ENCODE measurements around the gene TSHZ1.

The TSHZ1 gene

DNA sequence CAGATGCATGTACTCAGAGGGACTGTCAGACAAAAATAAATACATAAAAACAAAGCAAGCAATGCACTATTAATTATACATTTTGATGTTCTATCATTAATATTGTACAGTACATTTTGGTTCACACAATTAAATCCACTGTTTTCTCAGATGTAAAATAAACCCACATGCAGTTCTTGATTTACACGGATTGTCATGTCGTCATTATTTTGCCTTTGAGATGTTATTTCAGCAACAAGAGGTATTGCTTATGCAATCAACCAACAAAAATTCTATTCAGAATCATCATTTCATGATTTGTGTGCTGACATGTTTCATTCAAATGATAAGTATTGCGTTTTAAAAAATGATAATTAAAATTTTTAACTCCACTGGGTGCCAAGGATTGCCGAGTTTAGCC is 79.2 kb downstream of the TSHZ1 start:
- H3K4me1 ChIP-seq (ENCODE audit: control insufficient read depth, low read depth, low read length): peaks cover 4% of the 10 kb centered on the region
- no peaks in the 10 kb centered on the region for H3K9me3 ChIP-seq (ENCODE audit: control insufficient read depth, low read depth, low read length)
- H3K27ac ChIP-seq (ENCODE audit: low read length): no peak overlapping the region
- no peaks in the 10 kb centered on the region for H3K27me3 ChIP-seq (ENCODE audit: control insufficient read depth, insufficient read depth, low read length)
- no peaks in the 10 kb centered on the region for H3K36me3 ChIP-seq (ENCODE audit: control insufficient read depth, low read depth, low read length)
- no peak overlapping the region for H3K4me3 ChIP-seq (ENCODE audit: low read length)
- no peak overlapping the region for H3K9ac ChIP-seq (ENCODE audit: low read length)

DNA sequence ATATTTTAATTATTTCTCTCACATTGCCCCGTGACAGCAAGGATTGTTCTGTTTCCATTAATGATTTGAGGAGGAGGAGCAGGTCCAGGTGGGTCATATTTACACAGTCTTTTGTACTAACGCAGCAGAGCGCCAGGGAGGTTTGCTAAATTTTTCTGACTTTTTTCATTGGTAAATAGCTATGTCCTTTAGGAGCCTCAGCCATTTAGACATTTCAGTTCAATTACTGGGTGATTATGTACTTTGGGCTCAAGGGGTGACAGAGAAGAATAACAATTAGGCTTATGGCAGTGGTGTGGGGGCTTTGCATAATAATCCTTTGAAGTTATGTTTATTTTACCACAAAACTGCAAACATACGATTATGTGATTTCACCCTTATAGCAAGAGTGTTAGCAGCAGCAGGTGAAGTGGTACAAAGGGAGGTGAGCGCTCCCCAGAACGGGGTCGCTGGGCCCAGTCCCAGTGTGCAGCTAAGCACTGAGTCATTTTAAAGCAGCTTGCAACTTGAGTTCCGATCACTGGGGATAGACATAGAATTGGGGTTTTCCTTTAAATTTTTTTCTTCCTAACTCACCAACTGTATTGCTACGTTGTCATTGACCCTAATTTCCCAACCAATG is 80.3 kb downstream of the TSHZ1 start:
- Histone ChIP-seq H3K27me3 (ENCODE audit: control insufficient read depth, insufficient read depth, low read length) (no peaks in the 10 kb centered on the region), H3K9me3 (ENCODE audit: control insufficient read depth, low read depth, low read length) (no peaks in the 10 kb centered on the region), H3K4me3 (ENCODE audit: low read length) (no peak overlapping the region), H3K36me3 (ENCODE audit: control insufficient read depth, low read depth, low read length) (no peaks in the 10 kb centered on the region), H3K27ac (ENCODE audit: low read length) (no peak overlapping the region), H3K9ac (ENCODE audit: low read length) (no peak overlapping the region), H3K4me1 (ENCODE audit: control insufficient read depth, low read depth, low read length) (peaks cover 4% of the 10 kb centered on the region)

DNA sequence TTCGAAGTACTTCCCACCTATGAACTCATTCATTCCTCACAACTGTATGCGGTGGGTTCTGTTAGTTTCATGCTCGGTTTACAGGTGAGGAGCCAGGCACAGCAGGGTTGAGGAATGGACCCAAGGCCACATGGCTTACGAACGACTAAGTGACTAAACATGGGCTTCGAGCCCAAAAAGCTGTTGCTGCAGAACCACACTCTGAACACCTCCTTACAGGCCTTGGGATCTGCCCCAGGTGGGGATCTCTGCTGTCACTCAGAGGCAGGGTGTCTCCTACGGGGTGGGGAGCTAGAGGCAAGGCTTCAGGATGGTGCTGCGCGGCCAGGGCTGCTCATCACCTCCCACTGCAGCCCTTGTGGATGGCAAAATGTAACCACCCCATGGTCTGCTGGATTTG is 80.9 kb downstream of the TSHZ1 start:
- no peak overlapping the region for H3K9ac ChIP-seq (ENCODE audit: low read length)
- H3K36me3 ChIP-seq (ENCODE audit: control insufficient read depth, low read depth, low read length): no peaks in the 10 kb centered on the region
- H3K27ac ChIP-seq (ENCODE audit: low read length): no peak overlapping the region
- no peaks in the 10 kb centered on the region for H3K9me3 ChIP-seq (ENCODE audit: control insufficient read depth, low read depth, low read length)
- H3K4me1 ChIP-seq (ENCODE audit: control insufficient read depth, low read depth, low read length): peaks cover 4% of the 10 kb centered on the region
- H3K27me3 ChIP-seq (ENCODE audit: control insufficient read depth, insufficient read depth, low read length): no peaks in the 10 kb centered on the region
- H3K4me3 ChIP-seq (ENCODE audit: low read length): no peak overlapping the region

DNA sequence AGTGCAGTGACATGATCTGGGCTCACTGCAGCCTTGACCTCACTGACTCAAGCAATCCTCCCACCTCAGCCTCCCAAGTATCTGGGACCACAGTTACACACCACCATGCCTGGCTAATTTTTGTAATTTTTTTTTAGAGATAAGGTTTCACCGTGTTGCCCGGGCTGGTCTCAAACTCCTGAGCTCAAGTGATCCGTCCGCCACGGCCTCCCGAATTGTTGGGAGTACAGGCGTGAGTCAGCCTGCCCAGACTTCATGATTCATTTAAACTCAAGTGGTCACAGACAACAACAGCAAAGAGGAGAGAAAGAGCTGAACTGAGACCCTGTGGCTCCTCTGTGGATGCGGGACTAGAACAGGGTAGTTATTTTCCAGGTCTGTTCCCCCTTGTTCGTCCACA is 83.0 kb downstream of the TSHZ1 start:
- Histone ChIP-seq H3K4me3 (ENCODE audit: low read length) (no peak overlapping the region), H3K9me3 (ENCODE audit: control insufficient read depth, low read depth, low read length) (no peaks in the 10 kb centered on the region), H3K27me3 (ENCODE audit: control insufficient read depth, insufficient read depth, low read length) (no peaks in the 10 kb centered on the region), H3K36me3 (ENCODE audit: control insufficient read depth, low read depth, low read length) (no peaks in the 10 kb centered on the region), H3K4me1 (ENCODE audit: control insufficient read depth, low read depth, low read length) (peaks cover 3% of the 10 kb centered on the region), H3K9ac (ENCODE audit: low read length) (no peak overlapping the region), H3K27ac (ENCODE audit: low read length) (no peak overlapping the region)

DNA sequence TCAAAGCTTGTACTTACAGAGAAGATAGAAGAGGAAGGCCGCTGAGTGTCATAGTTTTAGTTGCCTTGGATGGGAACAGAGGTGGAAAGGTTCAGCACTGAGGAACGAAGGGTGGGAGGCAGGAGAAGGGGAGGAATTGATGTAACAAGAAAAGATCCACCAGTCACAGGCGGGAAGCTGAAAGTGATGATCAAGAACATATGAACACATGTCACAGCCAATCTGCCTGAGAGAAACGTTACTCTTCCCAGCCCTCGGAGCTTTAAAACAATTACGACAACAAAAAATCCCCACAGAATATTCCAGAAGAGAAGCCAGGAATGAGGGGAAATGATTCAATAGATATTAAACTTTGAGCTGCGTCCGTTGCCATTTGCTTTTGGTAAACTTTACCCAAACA is 87.1 kb downstream of the TSHZ1 start:
- no peaks in the 10 kb centered on the region for H3K9me3 ChIP-seq (ENCODE audit: control insufficient read depth, low read depth, low read length)
- no peaks in the 10 kb centered on the region for H3K27me3 ChIP-seq (ENCODE audit: control insufficient read depth, insufficient read depth, low read length)
- H3K9ac ChIP-seq (ENCODE audit: low read length): no peak overlapping the region
- H3K27ac ChIP-seq (ENCODE audit: low read length): no peak overlapping the region
- H3K4me3 ChIP-seq (ENCODE audit: low read length): no peak overlapping the region
- H3K36me3 ChIP-seq (ENCODE audit: control insufficient read depth, low read depth, low read length): no peaks in the 10 kb centered on the region
- no peaks in the 10 kb centered on the region for H3K4me1 ChIP-seq (ENCODE audit: control insufficient read depth, low read depth, low read length)

DNA sequence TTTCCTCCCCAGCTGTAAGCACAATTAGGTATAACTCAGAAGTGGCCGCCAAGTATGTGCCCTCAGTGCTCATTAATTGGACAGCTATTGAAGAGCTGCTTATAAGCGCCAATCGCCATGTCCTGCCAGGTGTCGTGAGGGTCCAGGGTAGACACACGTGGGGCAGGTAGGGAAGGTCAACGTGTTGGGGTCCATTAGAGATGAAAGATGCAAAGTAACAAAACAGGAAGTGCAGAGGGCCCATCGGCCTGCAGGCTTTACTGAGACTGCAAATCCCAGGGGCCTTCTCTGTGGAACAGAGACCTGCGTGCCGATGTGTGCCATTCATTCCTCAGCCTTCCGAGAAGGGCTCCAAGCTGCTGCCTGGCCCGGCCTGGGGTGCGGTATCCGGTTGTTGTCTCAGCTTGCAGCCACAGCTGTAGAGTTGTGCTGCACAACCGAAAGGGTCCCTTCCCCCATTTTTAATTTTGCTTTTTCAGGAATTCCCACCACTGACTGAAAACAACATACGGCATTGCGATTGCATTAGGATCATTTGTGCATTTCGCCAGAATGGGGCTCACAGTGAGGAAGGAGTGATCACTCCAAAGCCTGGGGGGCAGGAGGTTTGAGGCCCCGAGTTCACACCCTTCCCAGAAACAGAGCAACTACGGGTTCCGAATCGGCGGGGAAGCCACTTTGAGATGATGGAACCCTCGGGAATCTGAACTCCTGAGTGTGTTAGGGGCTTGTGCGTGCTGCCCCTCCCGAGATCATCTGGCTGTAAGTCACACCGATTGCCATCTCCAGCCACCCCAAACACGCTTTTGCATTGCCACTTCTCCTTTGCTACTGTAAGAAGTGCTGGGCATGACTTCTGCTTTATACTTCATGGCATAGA is 94.3 kb downstream of the TSHZ1 start:
- Histone ChIP-seq H3K27me3 (ENCODE audit: control insufficient read depth, insufficient read depth, low read length) (no peaks in the 10 kb centered on the region), H3K9me3 (ENCODE audit: control insufficient read depth, low read depth, low read length) (no peaks in the 10 kb centered on the region), H3K9ac (ENCODE audit: low read length) (no peak overlapping the region), H3K36me3 (ENCODE audit: control insufficient read depth, low read depth, low read length) (no peaks in the 10 kb centered on the region), H3K4me3 (ENCODE audit: low read length) (no peak overlapping the region), H3K4me1 (ENCODE audit: control insufficient read depth, low read depth, low read length) (no peaks in the 10 kb centered on the region), H3K27ac (ENCODE audit: low read length) (no peak overlapping the region)

DNA sequence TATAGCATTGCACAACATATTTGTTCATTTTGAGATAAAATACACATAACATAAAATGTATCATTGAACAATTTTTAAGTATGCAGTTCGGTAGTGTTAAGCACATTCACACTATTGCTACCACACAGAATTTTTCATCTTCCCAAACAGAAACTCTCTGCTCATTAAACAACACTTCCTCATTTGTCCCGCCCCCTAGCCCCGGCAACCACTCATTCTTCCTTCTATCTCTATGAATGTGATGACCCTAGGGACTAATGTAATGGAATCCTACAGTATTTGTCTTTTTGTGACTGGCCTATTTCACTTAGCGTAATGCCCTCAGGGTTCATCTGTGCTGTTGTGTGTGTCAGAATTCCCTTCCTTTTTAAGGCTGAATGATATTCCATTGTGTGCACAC is 95.4 kb downstream of the TSHZ1 start:
- H3K9me3 ChIP-seq (ENCODE audit: control insufficient read depth, low read depth, low read length): no peaks in the 10 kb centered on the region
- H3K27me3 ChIP-seq (ENCODE audit: control insufficient read depth, insufficient read depth, low read length): no peaks in the 10 kb centered on the region
- H3K9ac ChIP-seq (ENCODE audit: low read length): no peak overlapping the region
- H3K4me1 ChIP-seq (ENCODE audit: control insufficient read depth, low read depth, low read length): no peaks in the 10 kb centered on the region
- no peaks in the 10 kb centered on the region for H3K36me3 ChIP-seq (ENCODE audit: control insufficient read depth, low read depth, low read length)
- no peak overlapping the region for H3K27ac ChIP-seq (ENCODE audit: low read length)
- no peak overlapping the region for H3K4me3 ChIP-seq (ENCODE audit: low read length)

DNA sequence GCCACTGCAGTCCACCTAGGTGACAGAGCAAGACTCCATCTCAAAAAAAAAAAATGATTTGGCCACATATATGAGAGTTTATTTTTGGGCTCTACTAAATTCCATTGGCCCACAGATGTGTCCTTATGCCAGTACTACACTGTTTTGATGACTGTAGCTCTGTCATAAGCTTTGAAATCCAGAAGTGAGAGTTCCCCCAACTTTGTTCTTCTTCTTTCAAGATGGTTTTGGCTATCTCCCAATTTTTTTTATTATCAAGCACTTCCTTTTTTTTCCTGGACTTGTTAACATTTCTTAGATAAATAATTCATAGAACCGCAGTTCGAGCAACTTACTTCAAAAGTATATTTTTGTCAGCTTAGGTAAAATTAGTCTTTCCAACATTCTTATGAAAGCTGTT is 96.9 kb downstream of the TSHZ1 start:
- H3K27ac ChIP-seq (ENCODE audit: low read length): no peak overlapping the region
- no peak overlapping the region for H3K4me3 ChIP-seq (ENCODE audit: low read length)
- no peaks in the 10 kb centered on the region for H3K27me3 ChIP-seq (ENCODE audit: control insufficient read depth, insufficient read depth, low read length)
- H3K4me1 ChIP-seq (ENCODE audit: control insufficient read depth, low read depth, low read length): no peaks in the 10 kb centered on the region
- H3K9ac ChIP-seq (ENCODE audit: low read length): no peak overlapping the region
- H3K36me3 ChIP-seq (ENCODE audit: control insufficient read depth, low read depth, low read length): no peaks in the 10 kb centered on the region
- no peaks in the 10 kb centered on the region for H3K9me3 ChIP-seq (ENCODE audit: control insufficient read depth, low read depth, low read length)

DNA sequence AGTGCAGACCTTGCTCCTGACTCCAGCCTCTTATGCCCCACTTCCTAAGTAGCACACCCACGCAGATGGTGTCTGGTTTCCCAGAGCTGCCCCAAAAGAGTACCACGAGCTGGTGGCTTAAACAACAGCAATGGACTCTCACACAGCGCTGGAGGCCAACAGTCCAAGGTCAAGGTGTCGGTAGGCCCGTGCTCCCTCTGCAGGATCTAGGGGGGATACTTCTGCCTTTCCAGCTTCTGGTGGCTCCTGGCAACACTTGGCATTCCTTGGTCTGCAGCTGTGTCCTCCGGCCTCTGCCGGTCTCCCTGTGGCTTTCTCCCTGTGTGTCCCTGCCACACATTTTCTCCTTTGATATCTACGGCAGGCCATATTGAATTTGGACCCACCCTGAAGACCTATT is 99.0 kb downstream of the TSHZ1 start:
- Histone ChIP-seq H3K4me3 (ENCODE audit: low read length) (no peak overlapping the region), H3K9ac (ENCODE audit: low read length) (no peak overlapping the region), H3K36me3 (ENCODE audit: control insufficient read depth, low read depth, low read length) (no peaks in the 10 kb centered on the region), H3K4me1 (ENCODE audit: control insufficient read depth, low read depth, low read length) (no peaks in the 10 kb centered on the region), H3K27me3 (ENCODE audit: control insufficient read depth, insufficient read depth, low read length) (no peaks in the 10 kb centered on the region), H3K27ac (ENCODE audit: low read length) (no peak overlapping the region), H3K9me3 (ENCODE audit: control insufficient read depth, low read depth, low read length) (no peaks in the 10 kb centered on the region)

DNA sequence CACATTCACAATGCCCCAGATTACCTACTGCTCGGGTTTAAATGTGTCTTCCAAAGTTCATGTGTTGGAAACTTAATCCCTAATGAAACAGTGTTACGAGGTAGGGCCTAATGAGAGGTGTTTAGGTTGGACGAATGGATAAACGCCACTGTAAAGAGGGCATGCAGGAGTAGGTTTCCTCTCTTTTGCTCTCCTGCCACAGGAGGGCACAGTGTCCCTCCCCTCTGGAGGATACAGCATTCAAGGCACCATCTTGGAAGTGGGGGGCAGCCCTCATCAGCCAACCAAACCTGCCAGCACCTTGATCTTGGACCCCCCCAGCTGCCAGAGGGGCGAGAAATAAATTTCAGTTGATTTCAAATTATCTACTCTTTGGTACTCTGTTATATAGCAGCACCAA is 103.5 kb downstream of the TSHZ1 start:
- Histone ChIP-seq H3K9me3 (ENCODE audit: control insufficient read depth, low read depth, low read length) (no peaks in the 10 kb centered on the region), H3K27me3 (ENCODE audit: control insufficient read depth, insufficient read depth, low read length) (no peaks in the 10 kb centered on the region), H3K4me1 (ENCODE audit: control insufficient read depth, low read depth, low read length) (no peaks in the 10 kb centered on the region), H3K36me3 (ENCODE audit: control insufficient read depth, low read depth, low read length) (no peaks in the 10 kb centered on the region), H3K4me3 (ENCODE audit: low read length) (no peak overlapping the region), H3K27ac (ENCODE audit: low read length) (no peak overlapping the region), H3K9ac (ENCODE audit: low read length) (no peak overlapping the region)

DNA sequence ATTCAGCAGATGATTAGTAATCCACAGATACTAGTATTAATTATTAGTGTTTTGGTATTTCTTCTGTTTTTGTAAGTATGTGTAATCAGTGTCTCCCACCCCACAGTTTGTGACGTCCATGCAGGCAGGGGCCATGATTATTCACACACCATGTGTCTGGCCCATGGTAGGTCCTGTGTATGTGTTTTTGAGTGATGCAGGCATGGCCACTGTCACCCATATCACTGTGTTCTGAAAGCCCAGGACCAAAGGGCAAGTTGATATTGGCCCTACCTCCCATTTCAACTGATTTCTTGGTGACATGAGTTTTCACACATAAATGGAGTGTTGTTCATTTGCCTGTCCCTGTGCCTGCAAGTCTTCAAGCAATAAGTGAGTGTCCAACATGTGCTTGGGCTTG is 104.0 kb downstream of the TSHZ1 start:
- H3K27ac ChIP-seq (ENCODE audit: low read length): no peak overlapping the region
- no peaks in the 10 kb centered on the region for H3K4me1 ChIP-seq (ENCODE audit: control insufficient read depth, low read depth, low read length)
- no peaks in the 10 kb centered on the region for H3K27me3 ChIP-seq (ENCODE audit: control insufficient read depth, insufficient read depth, low read length)
- no peak overlapping the region for H3K9ac ChIP-seq (ENCODE audit: low read length)
- H3K9me3 ChIP-seq (ENCODE audit: control insufficient read depth, low read depth, low read length): no peaks in the 10 kb centered on the region
- no peak overlapping the region for H3K4me3 ChIP-seq (ENCODE audit: low read length)
- no peaks in the 10 kb centered on the region for H3K36me3 ChIP-seq (ENCODE audit: control insufficient read depth, low read depth, low read length)

DNA sequence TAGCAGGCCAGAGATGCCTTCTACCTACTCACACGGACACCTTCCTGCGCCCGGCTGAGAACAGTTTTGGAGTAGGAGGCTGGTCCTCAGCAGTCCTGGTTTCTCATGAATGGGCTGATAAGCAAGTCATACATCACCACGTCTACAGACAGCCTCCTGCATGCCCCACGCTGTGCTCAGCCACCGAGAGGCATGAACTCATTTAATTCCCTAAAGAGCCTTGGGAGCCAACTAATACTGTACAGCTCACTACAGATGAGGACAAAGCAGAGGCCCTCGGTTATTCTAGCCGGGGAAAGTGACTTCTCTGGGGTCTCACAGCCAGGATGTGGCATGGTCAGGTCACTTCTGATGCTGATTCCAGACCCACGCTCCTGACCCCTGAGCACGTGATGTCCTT is 105.6 kb downstream of the TSHZ1 start:
- Histone ChIP-seq H3K4me3 (ENCODE audit: low read length) (no peak overlapping the region), H3K27me3 (ENCODE audit: control insufficient read depth, insufficient read depth, low read length) (no peaks in the 10 kb centered on the region), H3K36me3 (ENCODE audit: control insufficient read depth, low read depth, low read length) (no peaks in the 10 kb centered on the region), H3K27ac (ENCODE audit: low read length) (no peak overlapping the region), H3K9ac (ENCODE audit: low read length) (no peak overlapping the region), H3K9me3 (ENCODE audit: control insufficient read depth, low read depth, low read length) (no peaks in the 10 kb centered on the region), H3K4me1 (ENCODE audit: control insufficient read depth, low read depth, low read length) (no peaks in the 10 kb centered on the region)

All from iPS-18a (cell line).